Esophagus muscularis mucosa (tissue), 4 donors: ENCODE measurements around the gene ADCK1. TPM values are rescaled to one million over a fixed set of nuclear protein-coding genes. Genes with fewer than 3 reads are reported as not detected.
A peak's percentile ranks its signal among the peaks of the same experiment; 100 is the strongest.

Source experiments
- DNase-seq: peaks from one replicate; pipeline ENCODE4 v3.0.0-alpha.2; 2017; ENCODE audit errors: extremely low spot score
- H3K27ac ChIP-seq, 4 donors: fragments of 200-600 bp; sonication (generic); replicated peaks in 1 of 4; 1 replicate in 3 of 4; 2 replicates in 1 of 4; pipeline ENCODE4 v1.5.1; 2016 to 2019; ENCODE audit warnings: mild to moderate bottlenecking in 1 of 4
- H3K27me3 ChIP-seq, 4 donors: fragments of 200-600 bp; sonication (generic); one replicate each; pipeline versions ENCODE4 v1.5.1 to v1.6.0; 2016 to 2019
- H3K36me3 ChIP-seq, 4 donors: fragments of 200-600 bp; sonication (generic); one replicate each; pipeline ENCODE4 v1.5.1; 2016 to 2019
- H3K4me1 ChIP-seq, 4 donors: fragments of 200-600 bp; sonication (generic); one replicate each; pipeline ENCODE4 v1.5.1; 2016 to 2019
- H3K4me3 ChIP-seq, 4 donors: fragments of 200-600 bp; sonication (generic); 1 replicate in 2 of 4; 2 replicates in 2 of 4; pipeline ENCODE4 v1.5.1; 2016 to 2019; ENCODE audit warnings: mild to moderate bottlenecking in 4 of 4, moderate library complexity in 1 of 4
- H3K9me3 ChIP-seq, 4 donors: fragments of 200-600 bp; sonication (generic); 1 replicate in 3 of 4; 2 replicates in 1 of 4; pipeline ENCODE4 v1.5.1; 2016 to 2019
- EP300 ChIP-seq: sonication (generic); formaldehyde crosslinking; IDR thresholded peaks from one replicate; pipeline ENCODE4 v1.6.1; 2017; ENCODE audit warnings: antibody characterized with exemption
- POLR2A ChIP-seq: fragments of 450-650 bp; IDR thresholded peaks from one replicate; pipeline ENCODE4 v1.6.1; 2017; ENCODE audit warnings: antibody characterized with exemption, moderate library complexity, mild to moderate bottlenecking, low read depth
- POLR2AphosphoS5 ChIP-seq, 2 donors: sonication (generic); formaldehyde crosslinking; IDR thresholded peaks; one replicate each; pipeline ENCODE4 v1.6.1; 2017; ENCODE audit warnings: antibody characterized with exemption in 2 of 2
- WGBS: methylation state at CpG from one replicate; pipeline ENCODE4 v1.1.5; 2018; 5-methylcytosine and 5-hydroxymethylcytosine counted together
- intact Hi-C: fragments of 100-400 bp; cut with DNase I; formaldehyde crosslinking; loops from one replicate; pipeline ENCODE4 v1.15.1; 2023
- total RNA-seq, 4 donors: library from RNA; depleted of rRNA; stranded (reverse); fragments of >200 nt; gene quantifications; one replicate each; pipeline versions ENCODE4 v1.1.0 to v1.2.1, GENCODE V29; 2016
- TF ChIP-seq, protein P1 (sequence below), 3 experiments: fragments of 200-600 bp in 2 of 3; fragments of 450-650 bp in 1 of 3; sonication (generic) in 2 of 3; IDR thresholded peaks; one replicate each; pipeline ENCODE4 v1.5.1; 2017 to 2019; ENCODE audit warnings: antibody characterized with exemption in 3 of 3, mild to moderate bottlenecking in 2 of 3, moderate library complexity in 1 of 3

The ADCK1 gene
- total RNA-seq, 4 donors from 2014 or later: 5.0 to 7.2 (median 5.7) TPM

- H3K9me3 ChIP-seq: no peaks in the 10 kb centered on the region
- H3K27ac ChIP-seq: no peak overlapping the region
- intact Hi-C loops: loop anchor here (5.0 kb wide), 1 partner anchor 705 kb away; no protein-coding TSS in a partner anchor
- H3K4me1 ChIP-seq: no peaks in the 10 kb centered on the region
- H3K36me3 ChIP-seq: peaks cover 0 to 23% (median 4%) of the 10 kb centered on the region in 4 donors
- 69% methylated on average over 7 of the region's 11 CpGs for WGBS
- DNase-seq: no peak
- H3K4me3 ChIP-seq: no peak overlapping the region
- TF ChIP-seq, protein P1, sequence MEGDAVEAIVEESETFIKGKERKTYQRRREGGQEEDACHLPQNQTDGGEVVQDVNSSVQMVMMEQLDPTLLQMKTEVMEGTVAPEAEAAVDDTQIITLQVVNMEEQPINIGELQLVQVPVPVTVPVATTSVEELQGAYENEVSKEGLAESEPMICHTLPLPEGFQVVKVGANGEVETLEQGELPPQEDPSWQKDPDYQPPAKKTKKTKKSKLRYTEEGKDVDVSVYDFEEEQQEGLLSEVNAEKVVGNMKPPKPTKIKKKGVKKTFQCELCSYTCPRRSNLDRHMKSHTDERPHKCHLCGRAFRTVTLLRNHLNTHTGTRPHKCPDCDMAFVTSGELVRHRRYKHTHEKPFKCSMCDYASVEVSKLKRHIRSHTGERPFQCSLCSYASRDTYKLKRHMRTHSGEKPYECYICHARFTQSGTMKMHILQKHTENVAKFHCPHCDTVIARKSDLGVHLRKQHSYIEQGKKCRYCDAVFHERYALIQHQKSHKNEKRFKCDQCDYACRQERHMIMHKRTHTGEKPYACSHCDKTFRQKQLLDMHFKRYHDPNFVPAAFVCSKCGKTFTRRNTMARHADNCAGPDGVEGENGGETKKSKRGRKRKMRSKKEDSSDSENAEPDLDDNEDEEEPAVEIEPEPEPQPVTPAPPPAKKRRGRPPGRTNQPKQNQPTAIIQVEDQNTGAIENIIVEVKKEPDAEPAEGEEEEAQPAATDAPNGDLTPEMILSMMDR (IDR thresholded peaks at IDR 0.05): peak; percentile 79 to 96 (median 91)
- TF ChIP-seq EP300 (no peak), POLR2AphosphoS5 (IDR thresholded peaks at IDR 0.05) (no peak), POLR2A (no peak)
- no peaks in the 10 kb centered on the region for H3K27me3 ChIP-seq
Observed at GRCh38 chr14:77862154-77862786, 62.4 kb downstream of the ADCK1 start.

- Histone ChIP-seq H3K36me3 (peaks cover 0 to 27% (median 1%) of the 10 kb centered on the region in 4 donors), H3K9me3 (no peaks in the 10 kb centered on the region), H3K4me3 (no peak overlapping the region), H3K4me1 (no peaks in the 10 kb centered on the region), H3K27ac (no peak overlapping the region), H3K27me3 (no peaks in the 10 kb centered on the region)
- WGBS: 79% methylated on average over 6 of the region's 6 CpGs
- DNase-seq: no peak
- TF ChIP-seq POLR2AphosphoS5 (IDR thresholded peaks at IDR 0.05) (no peak), POLR2A (no peak), EP300 (no peak)
- TF ChIP-seq, protein P1 (IDR thresholded peaks at IDR 0.05): no peak
- intact Hi-C loops: loop anchor here (5.0 kb wide), 1 partner anchor 703 kb away; no protein-coding TSS in a partner anchor
Observed at GRCh38 chr14:77864085-77864484, 64.2 kb downstream of the ADCK1 start.

GRCh38 chr14:77864580-77864979 is 64.7 kb downstream of the ADCK1 start:
- intact Hi-C loops: loop anchor here (5.0 kb wide), 1 partner anchor 703 kb away; no protein-coding TSS in a partner anchor
- 94% methylated on average over 1 of the region's 1 CpG for WGBS
- H3K4me1 ChIP-seq: no peaks in the 10 kb centered on the region
- DNase-seq: no peak
- H3K27ac ChIP-seq: no peak overlapping the region
- TF ChIP-seq, protein P1 (IDR thresholded peaks at IDR 0.05): no peak
- TF ChIP-seq POLR2AphosphoS5 (IDR thresholded peaks at IDR 0.05) (no peak), EP300 (no peak), POLR2A (no peak)
- H3K27me3 ChIP-seq: no peaks in the 10 kb centered on the region
- H3K9me3 ChIP-seq: no peaks in the 10 kb centered on the region
- no peak overlapping the region for H3K4me3 ChIP-seq
- H3K36me3 ChIP-seq: peaks cover 0 to 22% (median 0%) of the 10 kb centered on the region in 4 donors

DNA sequence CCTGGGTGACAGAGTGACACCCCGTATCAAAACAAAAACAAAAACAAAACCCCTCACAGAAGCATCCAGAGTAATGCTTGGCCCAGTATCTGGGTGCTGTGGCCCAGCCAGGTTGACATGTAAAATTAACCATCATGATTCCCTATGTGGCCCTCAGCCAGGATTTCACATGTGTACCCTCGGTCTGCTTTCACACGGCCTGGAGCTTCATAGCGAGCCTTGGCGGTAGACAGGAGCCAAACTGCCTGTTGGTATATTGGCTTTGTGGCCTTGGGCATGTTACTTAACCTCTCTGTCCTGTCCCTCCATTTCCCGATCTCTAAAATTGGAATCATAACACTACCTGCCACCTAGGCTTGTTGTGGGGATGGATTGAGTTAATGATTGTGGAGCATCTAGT is 65.5 kb downstream of the ADCK1 start:
- no peak for DNase-seq
- H3K27me3 ChIP-seq: no peaks in the 10 kb centered on the region
- H3K4me3 ChIP-seq: no peak overlapping the region
- no peak overlapping the region for H3K27ac ChIP-seq
- 98% methylated on average over 6 of the region's 6 CpGs for WGBS
- H3K9me3 ChIP-seq: no peaks in the 10 kb centered on the region
- TF ChIP-seq POLR2AphosphoS5 (IDR thresholded peaks at IDR 0.05): no peak
- TF ChIP-seq POLR2A: no peak
- no peak for TF ChIP-seq EP300
- TF ChIP-seq, protein P1 (IDR thresholded peaks at IDR 0.05): no peak
- no peaks in the 10 kb centered on the region for H3K4me1 ChIP-seq
- peaks cover 0 to 19% (median 0%) of the 10 kb centered on the region in 4 donors for H3K36me3 ChIP-seq
- intact Hi-C loops: no loop called here
